ENCODE results near the gene ARHGAP44.
"Not testable (repeated sequence)": the region's sequence is repeated elsewhere in the genome, so short reads cannot be mapped to it uniquely, and the experiment has no call there.

The ARHGAP44 gene

GRCh38 chr17:12967962-12968361, 178.7 kb downstream of the ARHGAP44 start:
- DNase-seq = no peak

GRCh38 chr17:12973496-12974004, 184.3 kb downstream of the ARHGAP44 start:
- no peak for DNase-seq

GRCh38 chr17:12974005-12974531, 184.8 kb downstream of the ARHGAP44 start:
- DNase-seq = peak; percentile 17

DNA sequence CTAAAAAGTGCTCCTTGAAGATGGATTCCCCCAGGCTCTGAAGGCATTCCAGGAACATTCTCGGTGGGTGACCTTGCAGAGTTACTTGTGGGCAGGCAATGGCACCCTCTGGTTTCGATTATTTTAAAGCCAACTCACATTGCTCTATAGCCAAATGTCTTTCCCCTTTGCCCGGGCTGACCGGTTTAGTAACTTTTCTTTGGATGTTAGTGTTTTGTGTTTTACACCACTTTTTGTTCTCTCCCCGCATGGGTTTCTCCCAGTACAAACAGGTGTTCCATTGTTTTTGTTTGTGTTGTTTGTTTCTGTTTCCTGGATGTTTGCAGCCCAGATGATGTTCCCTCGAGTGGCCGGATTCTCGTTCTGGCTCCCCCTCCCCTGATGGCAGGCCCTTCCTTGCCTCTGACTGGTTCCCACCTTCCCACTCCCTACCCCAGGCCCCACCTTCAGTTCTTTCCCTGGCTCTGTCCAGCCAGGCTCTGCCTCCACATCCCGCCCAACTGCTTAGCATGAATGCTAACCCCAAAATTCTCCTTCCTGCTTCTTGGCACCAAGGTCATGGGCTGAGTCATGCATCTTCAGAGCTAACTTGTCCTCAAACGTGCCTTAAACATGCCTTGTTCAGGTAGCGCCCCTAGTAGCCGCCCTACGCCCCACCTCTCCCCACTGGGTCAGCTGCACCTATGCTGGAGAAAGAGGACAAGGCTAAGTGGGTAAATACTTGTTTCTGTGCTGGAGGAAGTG, 187.9 kb downstream of the ARHGAP44 start:
- no peak for DNase-seq

GRCh38 chr17:12978787-12979186, 189.5 kb downstream of the ARHGAP44 start:
- not testable (repeated sequence) for DNase-seq

DNA sequence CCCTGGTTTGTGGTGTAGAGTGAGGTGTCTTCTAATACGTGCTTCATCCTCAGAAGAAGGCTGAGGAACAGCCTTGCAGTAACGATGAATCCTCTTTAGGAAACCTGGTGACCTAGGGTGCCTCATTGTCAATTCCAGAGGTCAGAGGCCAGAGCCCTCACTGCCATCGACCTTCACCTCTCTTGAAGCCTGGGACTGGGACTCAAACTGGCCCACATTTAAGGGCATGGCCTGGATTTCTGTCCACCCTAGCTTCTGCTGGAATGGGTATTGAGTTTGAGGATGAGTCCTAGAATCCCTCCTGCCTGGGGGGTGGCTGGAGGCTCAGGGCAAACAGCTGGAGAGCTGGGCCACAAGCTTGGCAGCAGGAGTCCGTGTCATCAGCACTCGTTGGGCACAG, 189.9 kb downstream of the ARHGAP44 start:
- no peak for DNase-seq

- DNase-seq = no peak
These were observed 190.7 kb downstream of the ARHGAP44 start for GRCh38 chr17:12979826-12980500.

DNA sequence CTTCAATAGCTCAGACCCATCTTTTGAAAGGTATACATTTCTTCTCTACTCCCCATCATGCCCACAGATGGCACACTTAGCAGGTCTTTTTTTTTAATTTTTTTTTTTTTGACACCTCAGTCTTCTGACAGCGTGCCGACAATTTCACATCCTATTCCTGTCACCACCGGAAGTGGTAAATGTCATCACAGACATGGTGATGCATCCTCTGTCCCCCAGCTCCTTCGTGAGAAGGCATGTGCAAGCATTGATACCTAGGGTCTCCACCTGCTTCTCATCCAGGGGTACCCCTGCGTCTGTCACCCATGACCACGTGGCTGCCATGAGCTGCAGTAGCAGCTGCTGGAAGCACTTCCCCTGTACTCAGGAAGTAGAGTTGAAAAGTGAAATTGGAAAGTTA, 192.9 kb downstream of the ARHGAP44 start:
- DNase-seq = no peak

GRCh38 chr17:12983991-12984884, 194.9 kb downstream of the ARHGAP44 start:
- no peak for DNase-seq

GRCh38 chr17:12985431-12986293, 196.4 kb downstream of the ARHGAP44 start:
- no peak for DNase-seq

DNA sequence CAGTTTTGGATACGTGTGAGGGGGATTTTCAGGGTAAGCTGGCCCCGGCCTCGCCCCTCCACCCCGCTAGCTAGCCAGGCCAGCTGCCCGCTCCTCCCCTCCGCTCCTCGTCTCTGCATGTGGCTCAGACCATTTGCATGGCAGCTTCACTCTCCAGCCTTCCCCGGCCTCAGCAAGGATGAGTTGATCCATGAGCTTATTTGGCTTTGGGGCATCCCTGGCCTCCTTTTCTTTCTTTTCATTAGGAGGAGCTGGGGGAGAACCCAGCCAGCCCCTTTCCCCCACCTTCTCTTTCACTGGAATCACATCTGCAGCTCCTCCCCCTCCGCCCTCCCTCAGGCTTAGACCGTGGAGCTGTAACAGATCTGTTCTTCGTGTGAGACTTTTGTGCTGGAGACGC, 197.8 kb downstream of the ARHGAP44 start:
- DNase-seq = peak; percentile 60

DNA sequence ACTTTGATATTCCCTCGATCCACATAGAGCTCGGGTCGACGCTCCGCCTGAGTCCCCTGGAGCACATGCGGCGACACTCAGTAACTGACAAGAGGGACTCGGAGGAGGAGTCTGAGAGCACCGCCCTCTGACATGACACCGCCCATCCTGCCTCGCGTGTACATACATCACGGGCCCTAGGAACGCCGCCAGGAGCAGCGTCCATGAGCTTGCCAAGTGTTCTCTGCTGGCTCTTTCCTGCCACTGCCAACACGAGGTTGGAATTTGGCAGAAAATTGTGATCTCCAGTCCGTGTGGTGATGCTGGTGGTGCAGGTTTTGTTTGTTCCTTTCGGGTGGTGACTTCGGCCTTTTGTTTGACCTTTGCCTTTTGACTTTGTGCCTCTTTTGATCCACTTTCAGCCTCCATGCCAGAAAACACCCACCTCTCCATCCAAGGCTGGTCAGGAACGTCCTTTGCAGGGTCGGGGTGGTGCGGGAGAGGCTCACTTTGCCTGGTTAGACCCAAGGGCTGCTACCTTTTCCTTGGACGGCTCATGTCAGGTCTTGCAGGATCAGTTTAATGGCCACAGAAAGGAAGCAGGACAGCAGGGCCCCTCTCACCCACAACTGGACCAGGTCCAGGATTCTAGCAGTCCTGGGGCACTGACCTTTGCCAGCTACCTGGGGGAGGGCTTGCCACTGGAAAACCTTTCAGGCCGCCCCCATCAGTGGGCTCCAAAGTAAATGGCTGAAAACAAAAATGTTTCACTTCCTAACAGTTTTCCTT, 200.9 kb downstream of the ARHGAP44 start:
- DNase-seq = no peak

GRCh38 chr17:12990926-12991325, 201.6 kb downstream of the ARHGAP44 start:
- DNase-seq = no peak

GRCh38 chr17:12992676-12993075, 203.4 kb downstream of the ARHGAP44 start:
- no peak for DNase-seq

GRCh38 chr17:12993631-12994030, 204.3 kb downstream of the ARHGAP44 start:
- no peak for DNase-seq

DNA sequence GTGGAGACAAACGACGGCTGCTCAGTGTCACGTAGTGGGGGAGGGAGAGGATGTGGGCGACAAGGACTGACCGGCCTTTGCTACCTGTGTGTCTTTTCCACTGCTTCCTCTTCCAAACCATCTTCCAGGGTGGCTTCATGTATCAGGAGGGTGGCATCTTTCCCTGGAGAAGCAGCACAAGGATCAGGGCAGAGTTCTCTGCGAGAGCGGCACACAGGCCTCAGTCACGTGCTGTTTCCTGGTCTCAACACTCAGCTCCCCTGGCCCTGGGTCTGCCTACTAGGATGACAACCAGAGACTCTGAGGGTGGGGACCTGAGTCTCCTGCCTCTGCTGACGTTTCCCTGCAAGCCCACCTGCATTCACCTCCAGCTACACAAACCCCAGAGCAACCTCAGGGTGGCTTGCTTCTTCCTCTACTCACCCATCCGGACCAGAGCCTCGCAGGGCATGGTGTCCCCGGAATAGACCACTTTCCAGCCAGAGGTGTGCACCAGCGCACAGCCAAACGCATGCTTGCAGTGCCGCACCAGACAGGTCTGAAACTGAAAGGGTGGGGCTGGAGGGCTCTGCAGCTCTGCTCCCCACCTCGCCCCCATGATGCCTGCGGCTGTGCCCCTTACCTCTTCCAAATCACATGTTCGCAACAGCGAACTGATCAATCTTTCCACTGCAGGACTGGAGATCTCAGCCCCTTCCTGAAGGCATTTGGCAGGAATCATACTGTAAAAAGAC, 205.2 kb downstream of the ARHGAP44 start:
- no peak for DNase-seq

GRCh38 chr17:12995106-12995895, 206.0 kb downstream of the ARHGAP44 start:
- no peak for DNase-seq

GRCh38 chr17:12995896-12996295, 206.6 kb downstream of the ARHGAP44 start:
- DNase-seq = no peak

DNA sequence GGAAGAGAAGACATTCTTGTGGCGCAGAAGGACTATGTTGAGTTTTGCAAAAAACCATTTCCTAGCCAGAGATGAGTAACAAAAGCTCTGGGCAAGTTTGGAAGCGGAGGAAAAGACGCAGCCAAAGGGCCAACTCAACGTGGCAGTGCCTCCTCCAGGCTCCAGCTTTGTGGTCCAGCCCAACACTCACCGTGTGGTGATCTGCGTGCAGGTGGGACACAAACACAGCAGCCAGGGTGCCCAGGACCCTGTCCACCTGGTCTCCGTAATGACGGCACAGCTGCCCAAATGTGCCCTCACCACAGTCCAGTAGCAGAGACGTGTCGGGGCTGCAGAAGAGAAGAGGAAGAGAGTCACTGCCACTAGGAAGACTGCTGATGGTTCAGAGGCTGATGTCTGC, 207.1 kb downstream of the ARHGAP44 start:
- no peak for DNase-seq

DNA sequence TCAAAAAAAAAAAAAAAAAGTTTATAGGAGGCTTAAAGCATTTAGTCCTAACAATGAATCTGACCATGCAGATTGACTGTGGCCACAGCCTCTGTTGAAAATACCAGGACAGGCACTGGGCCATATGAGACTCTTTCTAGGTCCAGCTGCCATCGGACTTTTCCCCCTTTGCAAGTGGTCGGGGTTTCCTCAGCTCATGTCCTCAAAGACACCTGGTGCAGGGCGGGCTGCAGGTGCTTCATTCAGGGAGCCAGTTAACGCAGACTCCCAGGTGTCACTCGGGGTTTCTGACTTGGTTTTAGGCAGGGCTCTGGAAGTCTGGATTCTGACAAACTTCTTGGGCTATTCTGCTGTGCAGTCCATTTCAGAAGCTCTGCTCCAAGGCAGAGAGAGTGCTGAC, 207.6 kb downstream of the ARHGAP44 start:
- DNase-seq = no peak
